ENCODE data around the gene TRIM59. TPM values are rescaled to one million over a fixed set of nuclear protein-coding genes. Genes with fewer than 3 reads are reported as not detected.

TRIM59 gene
- polyA plus RNA-seq, 1 of the 3 experiments (the other 2 are of a cell fraction), result 4.1 TPM

DNA sequence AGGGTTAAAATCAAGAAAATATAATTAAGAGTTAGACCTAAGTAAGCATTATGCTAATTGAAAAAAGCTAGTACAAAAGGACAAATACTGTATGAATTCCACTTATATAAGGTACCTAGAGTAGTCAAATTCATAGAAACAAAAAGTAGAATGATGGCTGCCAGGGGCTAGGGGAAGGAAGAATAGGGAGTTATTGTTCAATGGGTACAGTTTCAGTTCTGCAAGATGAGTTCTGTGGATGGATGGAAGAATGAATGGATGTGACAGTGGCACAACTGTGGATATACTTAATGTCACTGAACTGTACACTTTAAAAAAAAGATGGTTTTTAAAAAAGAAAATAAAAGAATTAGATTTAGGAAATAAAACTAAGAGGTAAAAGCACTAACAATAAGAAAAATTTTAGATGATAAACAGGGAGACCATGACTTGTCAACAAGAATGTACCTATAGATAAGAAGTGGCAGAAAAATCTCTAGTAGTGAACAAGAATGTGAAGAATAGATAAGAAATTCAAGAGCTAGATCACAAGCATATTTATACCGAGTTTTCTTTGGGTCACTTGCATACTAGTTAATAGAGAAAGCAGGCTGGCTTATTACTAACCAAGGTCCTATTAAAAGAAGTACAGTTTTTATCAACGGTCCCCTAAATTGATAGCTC lies 56.1 kb downstream of the TRIM59 start:
- Histone ChIP-seq H3K9me2 (no peaks in the 10 kb centered on the region), H2AFZ (ENCODE audit: low read depth) (no peak overlapping the region), H4K20me1 (ENCODE audit: insufficient read depth) (no peaks in the 10 kb centered on the region), H3K4me2 (no peak overlapping the region), H3K9me3 (no peaks in the 10 kb centered on the region), H3K36me3 (replicated peaks in 1 of 2; ENCODE audit: control insufficient read depth in 1 of 2, insufficient read depth in 2 of 2, low read length in 1 of 2) (no peaks in the 10 kb centered on the region), H3F3A (replicated peaks; ENCODE audit: insufficient read depth) (peaks cover 11% of the 10 kb centered on the region), H3K27ac (ENCODE audit: low read depth in 2 of 2, low read length in 1 of 2) (no peak overlapping the region), H3K4me3 (ENCODE audit: low read depth in 2 of 2, low read length in 1 of 2) (no peak overlapping the region), H3K4me1 (ENCODE audit: control insufficient read depth in 1 of 2, insufficient read depth in 2 of 2, low read depth in 1 of 2, low read length in 1 of 2) (peaks cover 9 to 10% of the 10 kb centered on the region in 2 experiments; a peak in 2 of 4 replicates), H3K9ac (no peak overlapping the region), H3K79me2 (ENCODE audit: insufficient read depth) (peaks cover 82% of the 10 kb centered on the region), H3K27me3 (ENCODE audit: insufficient read depth) (no peaks in the 10 kb centered on the region)
- no peak for TF ChIP-seq SMC3 (IDR thresholded peaks at IDR 0.05; ENCODE audit: low read depth, low read length)
- TF ChIP-seq TEAD4 (IDR thresholded peaks at IDR 0.05; ENCODE audit: borderline replicate concordance, insufficient read depth), result no peak
- TF ChIP-seq, protein P1, sequence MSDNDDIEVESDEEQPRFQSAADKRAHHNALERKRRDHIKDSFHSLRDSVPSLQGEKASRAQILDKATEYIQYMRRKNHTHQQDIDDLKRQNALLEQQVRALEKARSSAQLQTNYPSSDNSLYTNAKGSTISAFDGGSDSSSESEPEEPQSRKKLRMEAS (IDR thresholded peaks at IDR 0.05; ENCODE audit: low read depth), result no peak
- TF ChIP-seq JUND (IDR thresholded peaks at IDR 0.05), result no peak
- TF ChIP-seq CHD2 (IDR thresholded peaks at IDR 0.05; ENCODE audit: low read length, partially characterized antibody), result no peak
- no peak for TF ChIP-seq RXRA (IDR thresholded peaks at IDR 0.05; ENCODE audit: borderline replicate concordance, low read depth)
- WGBS (ENCODE audit: low lambda C conversion rate), result 89% methylated on average over 2 of the region's 2 CpGs
- POLR2A ChIA-PET, result interaction anchor here (0.9 kb wide), 1 partner anchor 12 kb away, joined by 3 read pairs; no protein-coding TSS in a partner anchor
- DNase-seq, result no peak
- CTCF ChIA-PET, result interaction anchor here (1.2 to 1.4 kb wide), 2 partner anchors 19 to 356 kb away, joined by 3 to 6 read pairs; no protein-coding TSS in a partner anchor

DNA sequence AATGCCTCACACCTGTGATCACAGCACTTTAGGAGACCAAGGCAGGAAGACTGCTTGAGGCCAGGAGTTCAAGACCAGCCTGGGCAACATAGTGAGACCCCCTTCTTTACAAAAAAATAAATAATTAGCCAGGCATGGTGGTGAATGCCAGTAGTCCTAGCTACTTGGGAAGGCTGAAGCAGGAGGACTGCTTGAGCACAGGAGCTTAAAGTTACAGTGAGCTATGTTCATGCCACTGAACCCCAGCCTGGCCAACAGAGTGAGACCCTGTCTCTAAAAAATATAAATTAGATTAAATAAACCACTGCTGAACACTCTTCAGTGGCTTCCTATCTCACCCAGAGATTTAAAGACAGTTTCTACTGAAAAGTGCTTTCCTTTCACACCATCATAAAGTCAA lies 56.8 kb downstream of the TRIM59 start:
- Histone ChIP-seq H3K4me2 (no peak overlapping the region), H3F3A (replicated peaks; ENCODE audit: insufficient read depth) (peaks cover 11% of the 10 kb centered on the region), H3K9me3 (no peaks in the 10 kb centered on the region), H3K36me3 (replicated peaks in 1 of 2; ENCODE audit: control insufficient read depth in 1 of 2, insufficient read depth in 2 of 2, low read length in 1 of 2) (no peaks in the 10 kb centered on the region), H3K79me2 (ENCODE audit: insufficient read depth) (peaks cover 80% of the 10 kb centered on the region), H3K4me3 (ENCODE audit: low read depth in 2 of 2, low read length in 1 of 2) (no peak overlapping the region), H2AFZ (ENCODE audit: low read depth) (no peak overlapping the region), H4K20me1 (ENCODE audit: insufficient read depth) (no peaks in the 10 kb centered on the region), H3K4me1 (ENCODE audit: control insufficient read depth in 1 of 2, insufficient read depth in 2 of 2, low read depth in 1 of 2, low read length in 1 of 2) (peaks cover 4 to 10% of the 10 kb centered on the region in 2 experiments; a peak in 2 of 4 replicates), H3K27ac (ENCODE audit: low read depth in 2 of 2, low read length in 1 of 2) (no peak overlapping the region), H3K27me3 (ENCODE audit: insufficient read depth) (no peaks in the 10 kb centered on the region), H3K9ac (no peak overlapping the region), H3K9me2 (no peaks in the 10 kb centered on the region)
- DNase-seq, result no peak
- CTCF ChIA-PET, result no interaction called here
- TF ChIP-seq TAF1 (IDR thresholded peaks at IDR 0.05; ENCODE audit: borderline replicate concordance, low read depth, low read length) (no peak), GABPA (IDR thresholded peaks at IDR 0.05; ENCODE audit: low read depth) (no peak), EZH2phosphoT487 (IDR thresholded peaks at IDR 0.05; ENCODE audit: borderline replicate concordance, low read depth) (no peak), FOXJ3 (CRISPR knock-in tag; IDR thresholded peaks at IDR 0.05) (no peak), NFIC (IDR thresholded peaks at IDR 0.05; ENCODE audit: borderline replicate concordance) (no peak), SMC3 (IDR thresholded peaks at IDR 0.05; ENCODE audit: low read depth, low read length) (no peak), RAD21 (IDR thresholded peaks at IDR 0.05; ENCODE audit: low read length) (no peak), TEAD4 (IDR thresholded peaks at IDR 0.05; ENCODE audit: borderline replicate concordance, insufficient read depth) (no peak)
- TF ChIP-seq, protein P2, sequence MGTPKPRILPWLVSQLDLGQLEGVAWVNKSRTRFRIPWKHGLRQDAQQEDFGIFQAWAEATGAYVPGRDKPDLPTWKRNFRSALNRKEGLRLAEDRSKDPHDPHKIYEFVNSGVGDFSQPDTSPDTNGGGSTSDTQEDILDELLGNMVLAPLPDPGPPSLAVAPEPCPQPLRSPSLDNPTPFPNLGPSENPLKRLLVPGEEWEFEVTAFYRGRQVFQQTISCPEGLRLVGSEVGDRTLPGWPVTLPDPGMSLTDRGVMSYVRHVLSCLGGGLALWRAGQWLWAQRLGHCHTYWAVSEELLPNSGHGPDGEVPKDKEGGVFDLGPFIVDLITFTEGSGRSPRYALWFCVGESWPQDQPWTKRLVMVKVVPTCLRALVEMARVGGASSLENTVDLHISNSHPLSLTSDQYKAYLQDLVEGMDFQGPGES (IDR thresholded peaks at IDR 0.05; ENCODE audit: low read depth, low read length), result no peak
- TF ChIP-seq, protein P3, sequence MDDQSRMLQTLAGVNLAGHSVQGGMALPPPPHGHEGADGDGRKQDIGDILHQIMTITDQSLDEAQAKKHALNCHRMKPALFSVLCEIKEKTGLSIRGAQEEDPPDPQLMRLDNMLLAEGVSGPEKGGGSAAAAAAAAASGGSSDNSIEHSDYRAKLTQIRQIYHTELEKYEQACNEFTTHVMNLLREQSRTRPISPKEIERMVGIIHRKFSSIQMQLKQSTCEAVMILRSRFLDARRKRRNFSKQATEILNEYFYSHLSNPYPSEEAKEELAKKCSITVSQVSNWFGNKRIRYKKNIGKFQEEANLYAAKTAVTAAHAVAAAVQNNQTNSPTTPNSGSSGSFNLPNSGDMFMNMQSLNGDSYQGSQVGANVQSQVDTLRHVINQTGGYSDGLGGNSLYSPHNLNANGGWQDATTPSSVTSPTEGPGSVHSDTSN (IDR thresholded peaks at IDR 0.05), result no peak
- TF ChIP-seq, protein P4, sequence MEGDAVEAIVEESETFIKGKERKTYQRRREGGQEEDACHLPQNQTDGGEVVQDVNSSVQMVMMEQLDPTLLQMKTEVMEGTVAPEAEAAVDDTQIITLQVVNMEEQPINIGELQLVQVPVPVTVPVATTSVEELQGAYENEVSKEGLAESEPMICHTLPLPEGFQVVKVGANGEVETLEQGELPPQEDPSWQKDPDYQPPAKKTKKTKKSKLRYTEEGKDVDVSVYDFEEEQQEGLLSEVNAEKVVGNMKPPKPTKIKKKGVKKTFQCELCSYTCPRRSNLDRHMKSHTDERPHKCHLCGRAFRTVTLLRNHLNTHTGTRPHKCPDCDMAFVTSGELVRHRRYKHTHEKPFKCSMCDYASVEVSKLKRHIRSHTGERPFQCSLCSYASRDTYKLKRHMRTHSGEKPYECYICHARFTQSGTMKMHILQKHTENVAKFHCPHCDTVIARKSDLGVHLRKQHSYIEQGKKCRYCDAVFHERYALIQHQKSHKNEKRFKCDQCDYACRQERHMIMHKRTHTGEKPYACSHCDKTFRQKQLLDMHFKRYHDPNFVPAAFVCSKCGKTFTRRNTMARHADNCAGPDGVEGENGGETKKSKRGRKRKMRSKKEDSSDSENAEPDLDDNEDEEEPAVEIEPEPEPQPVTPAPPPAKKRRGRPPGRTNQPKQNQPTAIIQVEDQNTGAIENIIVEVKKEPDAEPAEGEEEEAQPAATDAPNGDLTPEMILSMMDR (IDR thresholded peaks at IDR 0.05), result no peak
- TF ChIP-seq, protein P1 (IDR thresholded peaks at IDR 0.05; ENCODE audit: low read depth), result no peak
- POLR2A ChIA-PET, result no interaction called here
